ENCODE data around the gene GLS. TPM values are rescaled to one million over a fixed set of nuclear protein-coding genes. Genes with fewer than 3 reads are reported as not detected.
A peak's percentile ranks its signal among the peaks of the same experiment; 100 is the strongest.

GLS gene
- total RNA-seq, 2 donors from 2014 or later: 50.5 to 72.3 TPM

GRCh38 chr2:190947141-190947540 lies 66.5 kb downstream of the GLS start:
- no peaks in the 10 kb centered on the region for H3K9me3 ChIP-seq
- no peak overlapping the region for H3K4me3 ChIP-seq
- intact Hi-C loops (cut with DNase I): no loop called here
- no peaks in the 10 kb centered on the region for H3K4me1 ChIP-seq
- no peaks in the 10 kb centered on the region for H3K36me3 ChIP-seq
- no peak overlapping the region for H3K27ac ChIP-seq
- no peaks in the 10 kb centered on the region for H3K27me3 ChIP-seq
- no peak for DNase-seq
- no peak for TF ChIP-seq CTCF (IDR thresholded peaks at IDR 0.05)
- no peak overlapping the region for H3K9ac ChIP-seq (ENCODE audit: low read depth in 2 of 2, low read length in 2 of 2)

GRCh38 chr2:190947711-190948251 lies 67.2 kb downstream of the GLS start:
- H3K4me3 ChIP-seq: no peak overlapping the region
- no peaks in the 10 kb centered on the region for H3K36me3 ChIP-seq
- H3K9ac ChIP-seq (ENCODE audit: low read depth in 2 of 2, low read length in 2 of 2): peak overlapping the region in 1 of 2 donors; percentile 21
- no peaks in the 10 kb centered on the region for H3K9me3 ChIP-seq
- DNase-seq: no peak
- intact Hi-C loops (cut with DNase I): no loop called here
- TF ChIP-seq CTCF (IDR thresholded peaks at IDR 0.05): no peak
- H3K27ac ChIP-seq: no peak overlapping the region
- H3K4me1 ChIP-seq: no peaks in the 10 kb centered on the region
- H3K27me3 ChIP-seq: no peaks in the 10 kb centered on the region

- no peaks in the 10 kb centered on the region for H3K36me3 ChIP-seq
- no peaks in the 10 kb centered on the region for H3K9me3 ChIP-seq
- no peaks in the 10 kb centered on the region for H3K4me1 ChIP-seq
- no peaks in the 10 kb centered on the region for H3K27me3 ChIP-seq
- DNase-seq: no peak
- no peak overlapping the region for H3K4me3 ChIP-seq
- intact Hi-C loops (cut with DNase I): no loop called here
- TF ChIP-seq CTCF (IDR thresholded peaks at IDR 0.05): no peak
- H3K9ac ChIP-seq (ENCODE audit: low read depth in 2 of 2, low read length in 2 of 2): peak overlapping the region in 1 of 2 donors; percentile 36
- H3K27ac ChIP-seq: no peak overlapping the region
Observed at GRCh38 chr2:190948671-190949070, 68.0 kb downstream of the GLS start.

- no peaks in the 10 kb centered on the region for H3K9me3 ChIP-seq
- no peaks in the 10 kb centered on the region for H3K27me3 ChIP-seq
- H3K9ac ChIP-seq (ENCODE audit: low read depth in 2 of 2, low read length in 2 of 2): no peak overlapping the region
- DNase-seq: no peak
- H3K4me1 ChIP-seq: no peaks in the 10 kb centered on the region
- TF ChIP-seq CTCF (IDR thresholded peaks at IDR 0.05): no peak
- intact Hi-C loops (cut with DNase I): no loop called here
- H3K4me3 ChIP-seq: no peak overlapping the region
- H3K36me3 ChIP-seq: no peaks in the 10 kb centered on the region
- no peak overlapping the region for H3K27ac ChIP-seq
Observed at GRCh38 chr2:190950566-190950991, 70.0 kb downstream of the GLS start.

- Histone ChIP-seq H3K9ac (ENCODE audit: low read depth in 2 of 2, low read length in 2 of 2) (no peak overlapping the region), H3K27me3 (no peaks in the 10 kb centered on the region), H3K4me1 (no peaks in the 10 kb centered on the region), H3K27ac (no peak overlapping the region), H3K4me3 (no peak overlapping the region), H3K9me3 (no peaks in the 10 kb centered on the region), H3K36me3 (no peaks in the 10 kb centered on the region)
- no peak for DNase-seq
- TF ChIP-seq CTCF (IDR thresholded peaks at IDR 0.05): no peak
- intact Hi-C loops (cut with DNase I): no loop called here
Observed at GRCh38 chr2:190953257-190953656, 72.6 kb downstream of the GLS start.
